CD14-positive monocyte (primary cell): Measurements from ENCODE around the gene LSMEM2. TPM values are rescaled to one million over a fixed set of nuclear protein-coding genes. Genes with fewer than 3 reads are reported as not detected.

Experiments
- DNase-seq, 3 donors: peaks; one replicate each; pipeline ENCODE4 v3.0.0-alpha.2; 2011 to 2022
- H2AFZ ChIP-seq: 2 replicates; pipeline ENCODE4 v1.6.0; 2012; ENCODE audit warnings: mild to moderate bottlenecking, low read depth, low read length, inconsistent platforms; ENCODE audit not compliant: insufficient read depth, poor library complexity, severe bottlenecking
- H3K27ac ChIP-seq, 2 donors: 1 replicate in 1 of 2; 2 replicates in 1 of 2; pipeline ENCODE4 v1.5.1; 2012 to 2013; ENCODE audit warnings: low read length in 2 of 2, control low read depth in 1 of 2, inconsistent platforms in 1 of 2, low read depth in 1 of 2, mild to moderate bottlenecking in 1 of 2
- H3K27me3 ChIP-seq, 2 donors: one replicate each; pipeline versions ENCODE4 v1.6.0 to v1.6.1; 2011 to 2013; ENCODE audit warnings: low read length in 2 of 2; ENCODE audit not compliant: control insufficient read depth in 2 of 2, insufficient read depth in 2 of 2
- H3K36me3 ChIP-seq, 2 donors: replicated peaks in 1 of 2; 1 replicate in 1 of 2; 2 replicates in 1 of 2; pipeline versions ENCODE4 v1.5.1 to v1.6.1; 2012 to 2013; ENCODE audit warnings: low read length in 2 of 2, control low read depth in 1 of 2, inconsistent platforms in 1 of 2, mild to moderate bottlenecking in 1 of 2; ENCODE audit not compliant: insufficient read depth in 2 of 2, control insufficient read depth in 1 of 2
- H3K4me1 ChIP-seq, 2 donors: 1 replicate in 1 of 2; 2 replicates in 1 of 2; pipeline versions ENCODE4 v1.5.1 to v1.6.1; 2012 to 2013; ENCODE audit warnings: low read length in 2 of 2, control low read depth in 1 of 2, inconsistent platforms in 1 of 2, mild to moderate bottlenecking in 1 of 2, moderate library complexity in 1 of 2; ENCODE audit not compliant: insufficient read depth in 2 of 2, control insufficient read depth in 1 of 2
- H3K4me2 ChIP-seq: replicated peaks from 2 replicates; pipeline ENCODE3; 2012; ENCODE audit warnings: low read length, moderate library complexity, mild to moderate bottlenecking; ENCODE audit not compliant: poor library complexity, severe bottlenecking; ENCODE audit errors: extremely low read depth
- H3K4me3 ChIP-seq, 3 experiments: fragments of 200-600 bp in 1 of 3; sonication (generic) in 1 of 3; replicated peaks in 1 of 3; 1 replicate in 2 of 3; 2 replicates in 1 of 3; pipeline ENCODE4 v1.5.1; 2011 to 2013; ENCODE audit warnings: low read length in 3 of 3, mild to moderate bottlenecking in 3 of 3, control low read depth in 2 of 3, low read depth in 2 of 3, inconsistent platforms in 1 of 3, moderate library complexity in 1 of 3
- H3K79me2 ChIP-seq: 2 replicates; pipeline ENCODE4 v1.6.0; 2012; ENCODE audit warnings: mild to moderate bottlenecking, control low read depth, inconsistent platforms, low read length, moderate library complexity; ENCODE audit not compliant: insufficient read depth
- H3K9ac ChIP-seq: 2 replicates; pipeline ENCODE4 v1.6.0; 2017; ENCODE audit warnings: low read length, mild to moderate bottlenecking; ENCODE audit not compliant: insufficient read depth, poor library complexity, severe bottlenecking
- H3K9me3 ChIP-seq, 2 donors: replicated peaks in 1 of 2; 1 replicate in 1 of 2; 2 replicates in 1 of 2; pipeline versions ENCODE4 v1.5.1 to v1.6.1; 2012 to 2013; ENCODE audit warnings: low read length in 2 of 2, control low read depth in 1 of 2; ENCODE audit not compliant: control insufficient read depth in 1 of 2, insufficient read depth in 1 of 2
- H4K20me1 ChIP-seq: 2 replicates; pipeline ENCODE4 v1.6.0; 2012; ENCODE audit warnings: mild to moderate bottlenecking, low read length, control low read depth, moderate library complexity; ENCODE audit not compliant: insufficient read depth
- H3K27ac Mint-ChIP-seq, 7 donors: one replicate each; pipeline ENCODE4 v1.8.0; 2020; ENCODE audit warnings: mild to moderate bottlenecking in 7 of 7, mixed read lengths in 7 of 7, moderate library complexity in 6 of 7, inconsistent platforms in 2 of 7
- H3K27me3 Mint-ChIP-seq, 3 donors: one replicate each; pipeline ENCODE4 v1.8.0; 2021 to 2022; ENCODE audit warnings: low read depth in 3 of 3, mild to moderate bottlenecking in 3 of 3, mixed read lengths in 3 of 3, moderate library complexity in 3 of 3, inconsistent platforms in 1 of 3
- H3K36me3 Mint-ChIP-seq, 2 donors: one replicate each; pipeline ENCODE4 v1.8.0; 2020; ENCODE audit warnings: mixed read lengths in 2 of 2, inconsistent platforms in 1 of 2, mild to moderate bottlenecking in 1 of 2
- H3K4me1 Mint-ChIP-seq: one replicate; pipeline ENCODE4 v1.8.0; 2020; ENCODE audit warnings: mild to moderate bottlenecking, mixed read lengths
- H3K4me3 Mint-ChIP-seq, 2 donors: one replicate each; pipeline ENCODE4 v1.8.0; 2020; ENCODE audit warnings: mild to moderate bottlenecking in 2 of 2, mixed read lengths in 2 of 2, moderate library complexity in 1 of 2
- H3K9me3 Mint-ChIP-seq, 7 donors: one replicate each; pipeline ENCODE4 v1.8.0; 2020 to 2022; ENCODE audit warnings: mixed read lengths in 7 of 7, mild to moderate bottlenecking in 6 of 7, moderate library complexity in 6 of 7, inconsistent platforms in 2 of 7
- CTCF ChIP-seq: fragments of 200-600 bp; IDR thresholded peaks from one replicate; pipeline ENCODE4 v1.8.0; 2022; ENCODE audit warnings: antibody characterized with exemption, mild to moderate bottlenecking
- WGBS: methylation state at CpG from one replicate; pipeline ENCODE4 v1.1.5; 2013; ENCODE audit warnings: missing lambda C conversion rate; ENCODE audit not compliant: insufficient coverage; 5-methylcytosine and 5-hydroxymethylcytosine counted together
- intact Hi-C, 2 donors: fragments of 100-400 bp; cut with micrococcal nuclease; formaldehyde crosslinking; loops; one replicate each; pipeline versions ENCODE4 v1.15.0 to v1.15.1; 2023
- polyA plus RNA-seq, 3 donors: library from polyadenylated mRNA; depleted of rRNA in 1 of 3; unstranded in 2 of 3; stranded (reverse) in 1 of 3; fragments of 300-500 nt in 2 of 3; fragments of >200 nt in 1 of 3; fragmentation: Illumina TruSeq in 2 of 3; gene quantifications; 1 replicate in 2 of 3; 2 replicates in 1 of 3; pipeline ENCODE4 v1.2.3, GENCODE V29; 2012 to 2021

LSMEM2 gene
- polyA plus RNA-seq, 3 donors: not detected

DNA sequence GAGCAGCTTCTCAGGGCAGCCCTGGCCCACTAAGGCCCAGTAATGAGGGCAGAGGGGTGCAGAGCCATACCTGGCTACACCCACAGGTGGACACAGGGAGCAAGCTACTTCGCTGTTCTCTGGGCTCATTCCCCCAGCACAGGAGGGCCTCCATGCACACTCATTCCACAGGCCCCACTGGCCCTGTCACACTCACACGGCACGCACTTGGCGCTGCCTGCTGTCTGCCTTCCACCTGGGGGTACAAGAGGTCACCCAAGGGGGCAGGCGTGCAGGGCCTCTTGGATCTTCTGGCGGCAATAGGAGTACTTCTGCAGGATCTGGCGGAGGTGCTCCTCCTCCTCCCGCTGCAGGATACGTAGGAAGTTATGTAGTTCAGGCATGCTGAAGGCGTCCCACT is 51.4 kb downstream of the LSMEM2 start:
- Mint-ChIP-seq H3K27ac (peak overlapping the region in 2 of 7 donors; percentile 25 to 70), H3K27me3 (peaks cover 0 to 1% (median 0%) of the 10 kb centered on the region in 3 donors), H3K9me3 (no peaks in the 10 kb centered on the region), H3K36me3 (peaks cover 44 to 72% of the 10 kb centered on the region in 2 donors), H3K4me1 (peaks cover 45% of the 10 kb centered on the region), H3K4me3 (no peak overlapping the region)
- intact Hi-C loops: no loop called here
- peaks cover 38 to 64% of the 10 kb centered on the region in 2 donors for H3K36me3 ChIP-seq
- WGBS: 97% methylated on average over 5 of the region's 10 CpGs
- peaks cover 74% of the 10 kb centered on the region for H3K79me2 ChIP-seq
- no peak overlapping the region for H2AFZ ChIP-seq
- TF ChIP-seq CTCF: no peak
- H4K20me1 ChIP-seq: peaks cover 77% of the 10 kb centered on the region
- no peak for DNase-seq
- no peak overlapping the region for H3K9ac ChIP-seq
- H3K4me2 ChIP-seq: no peak overlapping the region
- no peaks in the 10 kb centered on the region for H3K27me3 ChIP-seq
- H3K4me3 ChIP-seq: no peak overlapping the region
- peak overlapping the region in 1 of 2 donors; percentile 39 for H3K27ac ChIP-seq
- H3K4me1 ChIP-seq: peaks cover 46 to 50% of the 10 kb centered on the region in 2 donors
- no peaks in the 10 kb centered on the region for H3K9me3 ChIP-seq

GRCh38 chr3:50331364-50331907 is 52.5 kb downstream of the LSMEM2 start:
- no peak for DNase-seq
- H3K36me3 Mint-ChIP-seq: peaks cover 47 to 76% of the 10 kb centered on the region in 2 donors
- peaks cover 45 to 69% of the 10 kb centered on the region in 2 donors for H3K36me3 ChIP-seq

More at GRCh38 chr3:50331364-50331907, 52.5 kb downstream of the LSMEM2 start:
- Mint-ChIP-seq H3K27ac (no peak overlapping the region), H3K4me3 (no peak overlapping the region), H3K9me3 (no peaks in the 10 kb centered on the region), H3K4me1 (peaks cover 44% of the 10 kb centered on the region), H3K27me3 (peaks cover 0 to 1% (median 0%) of the 10 kb centered on the region in 3 donors)
- Histone ChIP-seq H3K4me3 (no peak overlapping the region), H3K79me2 (peaks cover 77% of the 10 kb centered on the region), H3K9me3 (no peaks in the 10 kb centered on the region), H3K27ac (peak overlapping the region in 1 of 2 donors; percentile 11), H3K4me1 (peaks cover 45 to 52% of the 10 kb centered on the region in 2 donors), H3K27me3 (no peaks in the 10 kb centered on the region), H4K20me1 (peaks cover 88% of the 10 kb centered on the region), H2AFZ (no peak overlapping the region), H3K4me2 (no peak overlapping the region), H3K9ac (no peak overlapping the region)
- no peak for TF ChIP-seq CTCF
- 96% methylated on average over 12 of the region's 19 CpGs for WGBS
- intact Hi-C loops: no loop called here
